Skeletal muscle satellite cell (primary cell): Measurements from ENCODE around the gene EIF5AL1.

Source experiments
- H3K27me3 ChIP-seq: 2 replicates; pipeline ENCODE4 v1.7.0; 2013; ENCODE audit warnings: low read length; ENCODE audit not compliant: control insufficient read depth, insufficient read depth
- H3K36me3 ChIP-seq: 2 replicates; pipeline ENCODE4 v1.7.0; 2013; ENCODE audit warnings: mild to moderate bottlenecking, control low read depth, low read length; ENCODE audit not compliant: insufficient read depth
- H3K4me1 ChIP-seq: 2 replicates; pipeline ENCODE4 v1.7.0; 2013; ENCODE audit warnings: low read length; ENCODE audit not compliant: control insufficient read depth, insufficient read depth
- H3K4me2 ChIP-seq: 2 replicates; pipeline ENCODE4 v1.7.0; 2013; ENCODE audit warnings: mild to moderate bottlenecking, low read length
- H3K4me3 ChIP-seq: 2 replicates; pipeline ENCODE4 v1.7.0; 2013; ENCODE audit warnings: low read length
- H3K9ac ChIP-seq: 2 replicates; pipeline ENCODE4 v1.7.0; 2013; ENCODE audit warnings: mild to moderate bottlenecking, low read depth, low read length, moderate library complexity
- H3K9me3 ChIP-seq: replicated peaks from 2 replicates; pipeline ENCODE4 v1.7.0; 2013; ENCODE audit warnings: mild to moderate bottlenecking, control low read depth, low read length

Gene EIF5AL1

GRCh38 chr10:79488336-79488735, 24.0 kb upstream of the EIF5AL1 start:
- H3K9me3 ChIP-seq = no peaks in the 10 kb centered on the region
- H3K27me3 ChIP-seq = no peaks in the 10 kb centered on the region
- peak overlapping the region; percentile 30 for H3K4me2 ChIP-seq
- no peaks in the 10 kb centered on the region for H3K36me3 ChIP-seq
- H3K4me1 ChIP-seq = peaks cover 34% of the 10 kb centered on the region
- no peak overlapping the region for H3K9ac ChIP-seq
- no peak overlapping the region for H3K4me3 ChIP-seq

- no peak overlapping the region for H3K4me3 ChIP-seq
Observed at GRCh38 chr10:79488870-79489269, 23.5 kb upstream of the EIF5AL1 start.

GRCh38 chr10:79490400-79491142, 21.8 kb upstream of the EIF5AL1 start:
- Histone ChIP-seq H3K9ac (no peak overlapping the region), H3K4me1 (peaks cover 34% of the 10 kb centered on the region), H3K36me3 (no peaks in the 10 kb centered on the region), H3K4me3 (no peak overlapping the region), H3K9me3 (no peaks in the 10 kb centered on the region), H3K4me2 (no peak overlapping the region), H3K27me3 (peaks cover 20% of the 10 kb centered on the region)

More at GRCh38 chr10:79488870-79489269, 23.5 kb upstream of the EIF5AL1 start:
- Histone ChIP-seq H3K4me1 (peaks cover 34% of the 10 kb centered on the region), H3K4me2 (peak overlapping the region; percentile 22), H3K27me3 (peaks cover 3% of the 10 kb centered on the region), H3K36me3 (no peaks in the 10 kb centered on the region), H3K9me3 (no peaks in the 10 kb centered on the region), H3K9ac (no peak overlapping the region)

- H3K4me1 ChIP-seq = peaks cover 34% of the 10 kb centered on the region
Observed at GRCh38 chr10:79491143-79491835, 21.0 kb upstream of the EIF5AL1 start.

GRCh38 chr10:79492256-79492655, 20.1 kb upstream of the EIF5AL1 start:
- H3K4me3 ChIP-seq = no peak overlapping the region
- H3K4me1 ChIP-seq = peaks cover 34% of the 10 kb centered on the region
- no peak overlapping the region for H3K9ac ChIP-seq
- H3K27me3 ChIP-seq = peaks cover 35% of the 10 kb centered on the region
- no peak overlapping the region for H3K4me2 ChIP-seq
- H3K36me3 ChIP-seq = no peaks in the 10 kb centered on the region
- no peaks in the 10 kb centered on the region for H3K9me3 ChIP-seq

More at GRCh38 chr10:79491143-79491835, 21.0 kb upstream of the EIF5AL1 start:
- Histone ChIP-seq H3K9me3 (no peaks in the 10 kb centered on the region), H3K27me3 (peaks cover 25% of the 10 kb centered on the region), H3K4me2 (no peak overlapping the region), H3K9ac (no peak overlapping the region), H3K36me3 (no peaks in the 10 kb centered on the region), H3K4me3 (no peak overlapping the region)

- H3K4me3 ChIP-seq = no peak overlapping the region
- H3K36me3 ChIP-seq = no peaks in the 10 kb centered on the region
- H3K9me3 ChIP-seq = no peaks in the 10 kb centered on the region
- no peak overlapping the region for H3K9ac ChIP-seq
- H3K4me1 ChIP-seq = peaks cover 29% of the 10 kb centered on the region
- peaks cover 40% of the 10 kb centered on the region for H3K27me3 ChIP-seq
- H3K4me2 ChIP-seq = no peak overlapping the region
Observed at GRCh38 chr10:79492839-79493238, 19.5 kb upstream of the EIF5AL1 start.

- no peak overlapping the region for H3K4me3 ChIP-seq
- no peak overlapping the region for H3K9ac ChIP-seq
- no peaks in the 10 kb centered on the region for H3K9me3 ChIP-seq
- H3K4me2 ChIP-seq = no peak overlapping the region
- peaks cover 19% of the 10 kb centered on the region for H3K4me1 ChIP-seq
- H3K27me3 ChIP-seq = peaks cover 46% of the 10 kb centered on the region
- no peaks in the 10 kb centered on the region for H3K36me3 ChIP-seq
Observed at GRCh38 chr10:79493806-79494205, 18.5 kb upstream of the EIF5AL1 start.

- Histone ChIP-seq H3K4me2 (no peak overlapping the region), H3K4me3 (no peak overlapping the region), H3K9ac (no peak overlapping the region)
Observed at GRCh38 chr10:79494871-79495705, 17.2 kb upstream of the EIF5AL1 start.

GRCh38 chr10:79495791-79496190, 16.5 kb upstream of the EIF5AL1 start:
- Histone ChIP-seq H3K36me3 (no peaks in the 10 kb centered on the region), H3K4me3 (no peak overlapping the region), H3K9me3 (no peaks in the 10 kb centered on the region), H3K4me2 (no peak overlapping the region), H3K9ac (no peak overlapping the region), H3K27me3 (peaks cover 46% of the 10 kb centered on the region), H3K4me1 (peaks cover 4% of the 10 kb centered on the region)

More at GRCh38 chr10:79494871-79495705, 17.2 kb upstream of the EIF5AL1 start:
- H3K9me3 ChIP-seq = no peaks in the 10 kb centered on the region
- no peaks in the 10 kb centered on the region for H3K36me3 ChIP-seq
- H3K27me3 ChIP-seq = peaks cover 46% of the 10 kb centered on the region
- peaks cover 11% of the 10 kb centered on the region for H3K4me1 ChIP-seq

GRCh38 chr10:79496896-79497295, 15.4 kb upstream of the EIF5AL1 start:
- Histone ChIP-seq H3K4me1 (no peaks in the 10 kb centered on the region), H3K4me3 (no peak overlapping the region), H3K27me3 (peaks cover 46% of the 10 kb centered on the region), H3K4me2 (no peak overlapping the region), H3K9me3 (no peaks in the 10 kb centered on the region), H3K9ac (no peak overlapping the region), H3K36me3 (no peaks in the 10 kb centered on the region)

- peaks cover 57% of the 10 kb centered on the region for H3K27me3 ChIP-seq
- H3K9me3 ChIP-seq = no peaks in the 10 kb centered on the region
- H3K4me2 ChIP-seq = no peak overlapping the region
- H3K4me3 ChIP-seq = no peak overlapping the region
- no peaks in the 10 kb centered on the region for H3K4me1 ChIP-seq
- no peaks in the 10 kb centered on the region for H3K36me3 ChIP-seq
- H3K9ac ChIP-seq = no peak overlapping the region
Observed at GRCh38 chr10:79498291-79498829, 14.0 kb upstream of the EIF5AL1 start.
